Aorta (tissue), 5 donors: ENCODE data around the gene ABCA13. TPM values are rescaled to one million over a fixed set of nuclear protein-coding genes. Genes with fewer than 3 reads are reported as not detected.

Experiments used
- ATAC-seq: fragments of 200-7000 bp; cut with Tn5 transposase; one replicate; pipeline ENCODE4 v1.9.1; 2022; ENCODE audit warnings: moderate library complexity; ENCODE audit not compliant: low FRiP score
- DNase-seq, 2 donors: peaks; one replicate each; pipeline ENCODE4 v3.0.0-alpha.2; 2020
- H3K27ac ChIP-seq, 2 donors: one replicate each; pipeline ENCODE4 v1.5.1; 2013; ENCODE audit warnings: low read length in 2 of 2, mild to moderate bottlenecking in 2 of 2, moderate library complexity in 2 of 2, control low read depth in 1 of 2, inconsistent platforms in 1 of 2, low read depth in 1 of 2
- H3K27me3 ChIP-seq, 2 donors: one replicate each; pipeline ENCODE4 v1.6.1; 2013; ENCODE audit warnings: control low read depth in 1 of 2, low read length in 1 of 2, mild to moderate bottlenecking in 1 of 2, moderate library complexity in 1 of 2; ENCODE audit not compliant: insufficient read depth in 2 of 2, control insufficient read depth in 1 of 2
- H3K36me3 ChIP-seq, 2 donors: one replicate each; pipeline ENCODE4 v1.6.1; 2013; ENCODE audit warnings: control low read depth in 1 of 2, low read length in 1 of 2, mild to moderate bottlenecking in 1 of 2; ENCODE audit not compliant: insufficient read depth in 2 of 2, control insufficient read depth in 1 of 2
- H3K4me1 ChIP-seq, 2 donors: one replicate each; pipeline ENCODE4 v1.6.1; 2013; ENCODE audit warnings: low read length in 2 of 2, control low read depth in 1 of 2, mild to moderate bottlenecking in 1 of 2, moderate library complexity in 1 of 2; ENCODE audit not compliant: insufficient read depth in 2 of 2, control insufficient read depth in 1 of 2
- H3K4me3 ChIP-seq, 2 donors: one replicate each; pipeline ENCODE4 v1.5.1; 2013; ENCODE audit warnings: low read length in 2 of 2, control low read depth in 1 of 2, mild to moderate bottlenecking in 1 of 2
- H3K9me3 ChIP-seq: one replicate; pipeline ENCODE4 v1.6.1; 2013; ENCODE audit warnings: mild to moderate bottlenecking, low read length; ENCODE audit not compliant: control insufficient read depth
- WGBS, 2 donors: extraction: QIAGEN DNeasy Blood & Tissue Kit; methylation state at CpG; one replicate each; pipeline ENCODE4 v1.1.7; 2013; 5-methylcytosine and 5-hydroxymethylcytosine counted together
- intact Hi-C, 2 donors: fragments of 100-400 bp; cut with DNase I; formaldehyde crosslinking; loops; one replicate each; pipeline versions ENCODE4 v1.14.2 to v1.15.0; 2022
- polyA plus RNA-seq, 2 donors: library from polyadenylated mRNA; stranded (reverse); fragments of 200-250 nt; gene quantifications; one replicate each; pipeline ENCODE4 v1.2.3, GENCODE V29; 2013
- total RNA-seq, 2 donors: library from RNA; stranded (reverse); fragmentation: NEBNext Ultra II Directional; extraction: Animal tissue kit (Norgen Biotek cat#: 25700); gene quantifications; one replicate each; pipeline ENCODE4 v1.2.1, GENCODE V29; 2021
- donor health status: healthy with polysubstance abuse.
- donor health status: Bipolar disorder and iron deficiency.
- donor health status: DM: no; HTN: no; CAD: no.
- donor health status: DM: no; HTN: no; CAD: no.
- donor health status: DM: yes; HTN: yes; CAD: no.

ABCA13 gene
- total and polyA plus RNA-seq, 4 donors = 0.06 to 0.12 TPM; not detected in 2

- 45 to 71% methylated on average over 4 of the region's 4 CpGs for WGBS, 2 donors
- no peaks in the 10 kb centered on the region for H3K27me3 ChIP-seq
- H3K4me1 ChIP-seq = no peaks in the 10 kb centered on the region
- DNase-seq (no peak), ATAC-seq (no peak)
- no peak overlapping the region for H3K4me3 ChIP-seq
- intact Hi-C loops = no loop called here
- H3K9me3 ChIP-seq = peaks cover 3% of the 10 kb centered on the region
- no peak overlapping the region for H3K27ac ChIP-seq
- no peaks in the 10 kb centered on the region for H3K36me3 ChIP-seq
Measured at GRCh38 chr7:48664241-48664640, 493.0 kb downstream of the ABCA13 start.

- Histone ChIP-seq H3K4me1 (no peaks in the 10 kb centered on the region), H3K9me3 (peaks cover 3% of the 10 kb centered on the region), H3K36me3 (no peaks in the 10 kb centered on the region), H3K27me3 (no peaks in the 10 kb centered on the region), H3K27ac (no peak overlapping the region), H3K4me3 (no peak overlapping the region)
- DNase-seq (no peak), ATAC-seq (no peak)
- intact Hi-C loops = no loop called here
- WGBS, 2 donors = 69 to 74% methylated on average over 4 of the region's 4 CpGs
Measured at GRCh38 chr7:48665353-48666135, 494.3 kb downstream of the ABCA13 start.

GRCh38 chr7:48667407-48667806, 496.1 kb downstream of the ABCA13 start:
- DNase-seq = no peak
- ATAC-seq = no peak
- Histone ChIP-seq H3K9me3 (peaks cover 3% of the 10 kb centered on the region), H3K4me3 (no peak overlapping the region), H3K27ac (no peak overlapping the region), H3K36me3 (no peaks in the 10 kb centered on the region), H3K4me1 (no peaks in the 10 kb centered on the region), H3K27me3 (no peaks in the 10 kb centered on the region)
- intact Hi-C loops = no loop called here
- 56 to 61% methylated on average over 1 of the region's 1 CpG for WGBS, 2 donors

- H3K4me3 ChIP-seq = no peak overlapping the region
- H3K27ac ChIP-seq = no peak overlapping the region
- WGBS, 2 donors = 56 to 59% methylated on average over 1 of the region's 1 CpG
- no peaks in the 10 kb centered on the region for H3K36me3 ChIP-seq
- DNase-seq (no peak), ATAC-seq (no peak)
- H3K4me1 ChIP-seq = no peaks in the 10 kb centered on the region
- no peaks in the 10 kb centered on the region for H3K9me3 ChIP-seq
- H3K27me3 ChIP-seq = no peaks in the 10 kb centered on the region
- intact Hi-C loops = no loop called here
Measured at GRCh38 chr7:48671656-48672055, 500.4 kb downstream of the ABCA13 start.

- DNase-seq = no peak
Measured at GRCh38 chr7:48681006-48681405, 509.7 kb downstream of the ABCA13 start.

GRCh38 chr7:48691788-48692187, 520.5 kb downstream of the ABCA13 start:
- intact Hi-C loops = no loop called here
- Histone ChIP-seq H3K4me1 (no peaks in the 10 kb centered on the region), H3K4me3 (no peak overlapping the region), H3K36me3 (no peaks in the 10 kb centered on the region), H3K27me3 (no peaks in the 10 kb centered on the region), H3K9me3 (no peaks in the 10 kb centered on the region), H3K27ac (no peak overlapping the region)
- ATAC-seq = no peak
- no peak for DNase-seq
- WGBS, 2 donors = 44 to 45% methylated on average over 1 of the region's 1 CpG

More at GRCh38 chr7:48681006-48681405, 509.7 kb downstream of the ABCA13 start:
- H3K9me3 ChIP-seq = no peaks in the 10 kb centered on the region
- no peak overlapping the region for H3K27ac ChIP-seq
- no peak for ATAC-seq
- WGBS, 2 donors = 49 to 52% methylated on average over 2 of the region's 2 CpGs
- H3K36me3 ChIP-seq = no peaks in the 10 kb centered on the region
- H3K4me3 ChIP-seq = no peak overlapping the region
- no peaks in the 10 kb centered on the region for H3K27me3 ChIP-seq
- intact Hi-C loops = no loop called here
- H3K4me1 ChIP-seq = no peaks in the 10 kb centered on the region

Other genes with a start within 250 kb of the ABCA13 start
- 1 to 10 TPM in 1 of 2 donors, under 1 TPM in 1; 0.52 to 1.2 TPM for gene PKD1L1, start 223.0 kb upstream of the ABCA13 start, total RNA-seq
- not detected for gene PKD1L1, start 223.0 kb upstream of the ABCA13 start, polyA plus RNA-seq
- 10 to 100 TPM; 28.2 to 32.9 TPM for gene HUS1, start 191.8 kb upstream of the ABCA13 start, total RNA-seq
- 10 to 100 TPM; 11.9 to 17.7 TPM for gene HUS1, start 191.8 kb upstream of the ABCA13 start, polyA plus RNA-seq
- not detected for gene SUN3, start 142.4 kb upstream of the ABCA13 start, total RNA-seq
- not detected for gene SUN3, start 142.4 kb upstream of the ABCA13 start, polyA plus RNA-seq
- gene C7orf57, start 135.9 kb upstream of the ABCA13 start, total RNA-seq = not detected
- gene C7orf57, start 135.9 kb upstream of the ABCA13 start, polyA plus RNA-seq = not detected
- 10 to 100 TPM; 30.4 to 34.9 TPM for gene UPP1, start 82.2 kb upstream of the ABCA13 start, total RNA-seq
- 10 to 100 TPM; 34.1 to 63.0 TPM for gene UPP1, start 82.2 kb upstream of the ABCA13 start, polyA plus RNA-seq